NT2/D1 (cell line): ENCODE results near the gene SMG6.

ENCODE experiments used
- DNase-seq: peaks from one replicate; pipeline ENCODE4 v3.0.0-alpha.2; 2011; ENCODE audit warnings: low read depth, low spot score
- H3K27me3 ChIP-seq: 2 replicates; pipeline ENCODE4 v1.6.0; 2011; ENCODE audit warnings: mild to moderate bottlenecking; ENCODE audit not compliant: insufficient read length, insufficient read depth
- H3K36me3 ChIP-seq: 2 replicates; pipeline ENCODE4 v1.6.1; 2011; ENCODE audit warnings: mild to moderate bottlenecking, low read length, mixed read lengths; ENCODE audit not compliant: insufficient read depth, insufficient read length
- H3K4me1 ChIP-seq: 2 replicates; pipeline ENCODE4 v1.5.1; 2011; ENCODE audit not compliant: insufficient read depth, insufficient read length
- H3K4me3 ChIP-seq: 2 replicates; pipeline ENCODE4 v1.5.1; 2011; ENCODE audit warnings: low read depth; ENCODE audit not compliant: insufficient read length
- H3K9ac ChIP-seq: 2 replicates; pipeline ENCODE4 v1.6.0; 2011; ENCODE audit warnings: low read depth; ENCODE audit not compliant: insufficient read length
- H3K9me3 ChIP-seq: 2 replicates; pipeline ENCODE4 v1.5.1; 2011; ENCODE audit warnings: mild to moderate bottlenecking, low read length; ENCODE audit not compliant: insufficient read depth
- SUZ12 ChIP-seq: IDR thresholded peaks from 2 replicates; pipeline ENCODE4 v1.6.1; 2011; ENCODE audit not compliant: insufficient read length, insufficient read depth; ENCODE audit errors: extremely low read depth
- YY1 ChIP-seq: IDR thresholded peaks from 2 replicates; pipeline ENCODE4 v1.6.1; 2011; ENCODE audit not compliant: insufficient read length, insufficient read depth
- ZNF274 ChIP-seq: IDR thresholded peaks from 2 replicates; pipeline ENCODE4 v1.6.1; 2011; ENCODE audit warnings: mild to moderate bottlenecking, low read depth, low read length

SMG6 gene

GRCh38 chr17:2059547-2060384 is 243.8 kb downstream of the SMG6 start:
- no peak for DNase-seq
- Histone ChIP-seq H3K4me1 (peaks cover 22% of the 10 kb centered on the region), H3K36me3 (peaks cover 22% of the 10 kb centered on the region), H3K27me3 (peaks cover 28% of the 10 kb centered on the region), H3K4me3 (no peak overlapping the region), H3K9me3 (peaks cover 7% of the 10 kb centered on the region; the same call in 1 of the 2 replicates), H3K9ac (no peak overlapping the region)
- TF ChIP-seq SUZ12 (no peak), YY1 (no peak), ZNF274 (no peak)

GRCh38 chr17:2058586-2059546 is 244.7 kb downstream of the SMG6 start:
- Histone ChIP-seq H3K4me1 (peaks cover 17% of the 10 kb centered on the region), H3K9me3 (peaks cover 7% of the 10 kb centered on the region; the same call in 1 of the 2 replicates), H3K9ac (no peak overlapping the region), H3K4me3 (no peak overlapping the region), H3K27me3 (peaks cover 37% of the 10 kb centered on the region), H3K36me3 (peaks cover 21% of the 10 kb centered on the region)
- no peak for DNase-seq
- TF ChIP-seq YY1 = no peak
- no peak for TF ChIP-seq SUZ12
- TF ChIP-seq ZNF274 = no peak

GRCh38 chr17:2057760-2058585 is 245.6 kb downstream of the SMG6 start:
- H3K4me3 ChIP-seq = no peak overlapping the region
- H3K9ac ChIP-seq = no peak overlapping the region
- DNase-seq = no peak
- H3K36me3 ChIP-seq = peaks cover 21% of the 10 kb centered on the region
- peaks cover 13% of the 10 kb centered on the region for H3K4me1 ChIP-seq
- H3K9me3 ChIP-seq = peaks cover 7% of the 10 kb centered on the region; the same call in 1 of the 2 replicates
- TF ChIP-seq YY1 = no peak
- no peak for TF ChIP-seq SUZ12
- TF ChIP-seq ZNF274 = no peak
- H3K27me3 ChIP-seq = peaks cover 46% of the 10 kb centered on the region

- H3K9me3 ChIP-seq = peaks cover 7% of the 10 kb centered on the region; the same call in 1 of the 2 replicates
- no peak overlapping the region for H3K4me3 ChIP-seq
- H3K4me1 ChIP-seq = peaks cover 10% of the 10 kb centered on the region
- H3K9ac ChIP-seq = no peak overlapping the region
- no peak for DNase-seq
- TF ChIP-seq YY1 (no peak), ZNF274 (no peak), SUZ12 (no peak)
- H3K27me3 ChIP-seq = peaks cover 48% of the 10 kb centered on the region
- H3K36me3 ChIP-seq = peaks cover 21% of the 10 kb centered on the region
These were observed 246.3 kb downstream of the SMG6 start for GRCh38 chr17:2057175-2057759.

- peak overlapping the region; percentile 21 for H3K4me3 ChIP-seq
- no peak for DNase-seq
- H3K27me3 ChIP-seq = peaks cover 55% of the 10 kb centered on the region
- H3K9ac ChIP-seq = peak overlapping the region; percentile 50
- peaks cover 18% of the 10 kb centered on the region for H3K36me3 ChIP-seq
- no peak for TF ChIP-seq YY1
- TF ChIP-seq SUZ12 = no peak
- no peak for TF ChIP-seq ZNF274
- H3K9me3 ChIP-seq = peaks cover 7% of the 10 kb centered on the region; the same call in 1 of the 2 replicates
- H3K4me1 ChIP-seq = peaks cover 12% of the 10 kb centered on the region
These were observed 247.1 kb downstream of the SMG6 start for GRCh38 chr17:2056206-2057174.
